B cell (primary cell): ENCODE data around the gene TPCN1.

Experiments used
- CTCF ChIP-seq: fragments of 200-600 bp; IDR thresholded peaks from one replicate; pipeline ENCODE4 v1.8.0; 2022; ENCODE audit warnings: antibody characterized with exemption, mild to moderate bottlenecking
- EZH2 ChIP-seq: IDR thresholded peaks from 2 replicates; pipeline ENCODE4 v1.6.1; 2012; ENCODE audit warnings: borderline replicate concordance, low read depth, mild to moderate bottlenecking, moderate library complexity, low read length; ENCODE audit not compliant: insufficient read depth, poor library complexity, severe bottlenecking

GRCh38 chr12:113216027-113216426 is 5.2 kb upstream of the TPCN1 start:
- no peak for TF ChIP-seq CTCF
- TF ChIP-seq EZH2: no peak
